Endothelial cell of umbilical vein (primary cell): ENCODE results near the gene DBR1. TPM values are rescaled to one million over a fixed set of nuclear protein-coding genes. Genes with fewer than 3 reads are reported as not detected.

Source experiments
- BruUV-seq: library from RNA; stranded (reverse); fragments of 400-500 nt; replicated peaks from 2 replicates; lab custom pipeline; 2021; lab: Mats Ljungman, UMichigan
- CTCF ChIA-PET: fragments of 300-600, 350-600 bp; sonication (Branson Sonifier 250); formaldehyde crosslinking; loops from one replicate; lab custom pipeline; 2021; ENCODE audit warnings: antibody characterized with exemption, inconsistent platforms; lab: Charles Lee
- POLR2A ChIA-PET: fragments of 300-600, 350-600 bp; sonication (Branson Sonifier 250); formaldehyde crosslinking; loops from one replicate; lab custom pipeline; 2021; ENCODE audit warnings: antibody characterized with exemption, inconsistent platforms; lab: Charles Lee
- DNase-seq: peaks from one replicate; pipeline ENCODE4 v3.0.0-alpha.2; 2011; ENCODE audit warnings: low read depth, low spot score
- FAIRE-seq: peaks from 2 replicates; lab custom pipeline; 2011; peaks lifted over from hg19 to GRCh38; lab: Jason Lieb, UNC
- H2AFZ ChIP-seq: 2 replicates; pipeline ENCODE4 v1.6.0; 2012; ENCODE audit warnings: low read depth, low read length, control low read depth, inconsistent platforms
- H3K27ac ChIP-seq: 2 replicates; pipeline ENCODE4 v1.5.1; 2011; ENCODE audit warnings: low read depth, mild to moderate bottlenecking, control low read depth, low read length, moderate library complexity; ENCODE audit not compliant: insufficient read depth
- H3K27me3 ChIP-seq, 2 experiments: 2 replicates each; pipeline versions ENCODE4 v1.6.0 to v1.6.1; 2011; ENCODE audit warnings: low read length in 2 of 2, mixed read lengths in 1 of 2; ENCODE audit not compliant: control insufficient read depth in 2 of 2, insufficient read depth in 2 of 2
- H3K36me3 ChIP-seq, 2 experiments: 2 replicates in 1 of 2; 3 replicates in 1 of 2; pipeline ENCODE4 v1.5.1; 2011; ENCODE audit warnings: low read length in 2 of 2, mild to moderate bottlenecking in 1 of 2, moderate library complexity in 1 of 2; ENCODE audit not compliant: control insufficient read depth in 2 of 2, insufficient read depth in 2 of 2; ENCODE audit errors: extremely low read depth in 1 of 2
- H3K4me1 ChIP-seq: 3 replicates; pipeline ENCODE4 v1.5.1; 2011; ENCODE audit warnings: mild to moderate bottlenecking, low read length; ENCODE audit not compliant: control insufficient read depth, insufficient read depth; ENCODE audit errors: extremely low read depth
- H3K4me2 ChIP-seq: 2 replicates; pipeline ENCODE4 v1.6.1; 2011; ENCODE audit warnings: low read length, control low read depth, mixed read lengths; ENCODE audit not compliant: insufficient read depth
- H3K4me3 ChIP-seq, 3 experiments: fragments of 200-600 bp in 1 of 3; sonication (generic), shearing (Covaris generic) in 1 of 3; replicated peaks in 1 of 3; 2 replicates each; pipeline ENCODE4 v1.5.1; 2011 to 2016; ENCODE audit warnings: control low read depth in 3 of 3, low read length in 3 of 3, mild to moderate bottlenecking in 2 of 3, inconsistent platforms in 1 of 3, low read depth in 1 of 3, moderate library complexity in 1 of 3; ENCODE audit not compliant: insufficient read depth in 1 of 3
- H3K79me2 ChIP-seq: 2 replicates; pipeline ENCODE4 v1.6.0; 2012; ENCODE audit warnings: low read length, inconsistent platforms; ENCODE audit not compliant: control insufficient read depth, insufficient read depth
- H3K9ac ChIP-seq: replicated peaks from 2 replicates; pipeline ENCODE3; 2011; ENCODE audit warnings: low read length, control low read depth; ENCODE audit not compliant: insufficient read depth; ENCODE audit errors: extremely low read depth
- H3K9me1 ChIP-seq: replicated peaks from 3 replicates; pipeline ENCODE4 v1.6.0; 2011; ENCODE audit warnings: mild to moderate bottlenecking, low read length; ENCODE audit not compliant: control insufficient read depth, insufficient read depth; ENCODE audit errors: extremely low read depth
- H3K9me3 ChIP-seq: replicated peaks from 2 replicates; pipeline ENCODE4 v1.5.1; 2012; ENCODE audit warnings: low read length, inconsistent platforms; ENCODE audit not compliant: control insufficient read depth, insufficient read depth
- H4K20me1 ChIP-seq: replicated peaks from 2 replicates; pipeline ENCODE3; 2011; ENCODE audit warnings: mild to moderate bottlenecking, low read length; ENCODE audit not compliant: control insufficient read depth, insufficient read depth; ENCODE audit errors: extremely low read depth
- CTCF ChIP-seq, 2 donors: IDR thresholded peaks; 1 replicate in 1 of 2; 2 replicates in 1 of 2; pipeline ENCODE4 v1.5.1; 2011; ENCODE audit warnings: low read length in 2 of 2, mild to moderate bottlenecking in 2 of 2, moderate library complexity in 2 of 2, control low read depth in 1 of 2, inconsistent platforms in 1 of 2, low read depth in 1 of 2; ENCODE audit not compliant: insufficient read depth in 1 of 2; ENCODE audit errors: extremely low read depth in 1 of 2
- EZH2 ChIP-seq: IDR thresholded peaks from 2 replicates; pipeline ENCODE4 v1.6.1; 2012; ENCODE audit warnings: borderline replicate concordance, low read depth, mild to moderate bottlenecking, moderate library complexity, low read length, inconsistent platforms; ENCODE audit not compliant: severe bottlenecking
- FOS ChIP-seq: IDR thresholded peaks from 2 replicates; pipeline ENCODE4 v1.6.1; 2011; ENCODE audit warnings: mild to moderate bottlenecking, low read length, moderate library complexity, borderline replicate concordance; ENCODE audit not compliant: insufficient read depth
- GATA2 ChIP-seq: IDR thresholded peaks from 2 replicates; pipeline ENCODE4 v1.7.0; 2011; ENCODE audit warnings: low read depth, mild to moderate bottlenecking, moderate library complexity, mixed read lengths, low read length; ENCODE audit not compliant: insufficient read length, insufficient read depth
- JUN ChIP-seq: IDR thresholded peaks from 2 replicates; pipeline ENCODE4 v1.6.1; 2011; ENCODE audit warnings: borderline replicate concordance, low read depth; ENCODE audit not compliant: insufficient read length, insufficient read depth
- MAX ChIP-seq: IDR thresholded peaks from 2 replicates; pipeline ENCODE4 v1.6.1; 2011; ENCODE audit not compliant: insufficient read depth, insufficient read length
- MYC ChIP-seq: IDR thresholded peaks from one replicate; pipeline ENCODE4 v1.6.1; 2011; ENCODE audit warnings: mild to moderate bottlenecking, low read depth, low read length
- POLR2A ChIP-seq: IDR thresholded peaks from 2 replicates; pipeline ENCODE4 v1.6.1; 2012; ENCODE audit warnings: low read depth, mild to moderate bottlenecking, control low read depth, low read length
- POLR2AphosphoS5 ChIP-seq: IDR thresholded peaks from 2 replicates; pipeline ENCODE4 v1.6.1; 2012; ENCODE audit warnings: low read depth, mild to moderate bottlenecking, control low read depth, low read length, moderate library complexity; ENCODE audit not compliant: insufficient read depth
- dilution Hi-C: fragments of 300-500 bp; cut with MboI; formaldehyde crosslinking; loops from one replicate; pipeline ENCODE4 v1.15.0; 2019; ENCODE audit warnings: low sequenced_read_pairs; ENCODE audit not compliant: extremely low pct_ligation_motif_present
- intact Hi-C: fragments of 100-400 bp; cut with micrococcal nuclease; formaldehyde crosslinking; loops from one replicate; pipeline ENCODE4 v1.10.0; 2022
- polyA plus RNA-seq, 4 experiments: library from polyadenylated mRNA; depleted of rRNA in 3 of 4; stranded (reverse) in 3 of 4; unstranded in 1 of 4; fragments of >200 nt; gene quantifications; 2 replicates each; pipeline versions ENCODE4 v1.2.1 to v1.2.3, GENCODE V29; 2011 to 2012; ENCODE audit warnings: missing spikeins in 1 of 4
- total RNA-seq: library from RNA; stranded (reverse); gene quantifications from 2 replicates; pipeline ENCODE4 v1.2.3, GENCODE V29; 2021

The DBR1 gene
- total and polyA plus RNA-seq, 2 donors (not counting 3 experiments of a cell fraction or from before 2014, with no cell fraction given), result 10.3 to 17.8 TPM

DNA sequence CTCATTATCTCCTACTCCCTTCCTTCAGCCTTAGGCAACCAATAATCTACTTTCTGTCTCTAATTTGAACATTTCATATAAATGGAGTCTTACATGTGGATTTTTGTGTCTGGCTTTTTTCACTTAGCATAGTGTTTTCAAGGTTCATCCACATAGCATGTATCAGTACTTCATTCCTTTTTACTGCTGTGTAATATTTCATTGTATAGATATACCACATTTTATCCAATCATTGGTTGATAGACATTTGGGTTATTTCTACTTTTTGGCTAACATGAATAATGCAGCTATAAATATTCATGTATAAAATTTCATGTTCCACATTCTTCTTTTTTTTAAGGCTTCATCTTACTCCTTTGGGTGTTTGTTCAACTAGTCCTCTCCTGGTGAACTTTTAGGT, 20.2 kb downstream of the DBR1 start:
- Histone ChIP-seq H3K4me3 (no peak overlapping the region), H3K9ac (no peak overlapping the region), H3K36me3 (no peaks in the 10 kb centered on the region), H2AFZ (no peak overlapping the region), H3K27ac (no peak overlapping the region), H3K27me3 (no peaks in the 10 kb centered on the region), H3K4me2 (no peak overlapping the region), H3K79me2 (no peaks in the 10 kb centered on the region), H3K9me3 (no peaks in the 10 kb centered on the region), H4K20me1 (no peaks in the 10 kb centered on the region), H3K9me1 (no peaks in the 10 kb centered on the region), H3K4me1 (no peaks in the 10 kb centered on the region)
- intact Hi-C loops, result no loop called here
- no peak for DNase-seq
- CTCF ChIA-PET, result no interaction called here
- POLR2A ChIA-PET, result no interaction called here
- no peak for FAIRE-seq
- TF ChIP-seq EZH2 (no peak), MYC (no peak), MAX (no peak), JUN (no peak), POLR2AphosphoS5 (no peak), GATA2 (no peak), CTCF (IDR thresholded peaks at IDR 0.05; ENCODE audit: extremely low read depth in 1 of 2, insufficient read depth in 1 of 2, low read depth in 1 of 2, low read length in 2 of 2) (no peak), POLR2A (no peak), FOS (no peak)
- BruUV-seq, result no TSS peak
- dilution Hi-C loops, result no loop called here
